GM10847 (cell line): ENCODE measurements around the gene CYB5RL.

Source experiments
- POLR2A ChIP-seq: IDR thresholded peaks from 2 replicates; pipeline ENCODE4 v1.6.1; 2011; ENCODE audit not compliant: insufficient read length; ENCODE audit errors: extremely low read depth

The CYB5RL gene

GRCh38 chr1:54230507-54231339 lies 30.9 kb upstream of the CYB5RL start:
- TF ChIP-seq POLR2A: no peak

GRCh38 chr1:54229281-54229891 lies 29.6 kb upstream of the CYB5RL start:
- TF ChIP-seq POLR2A: no peak

GRCh38 chr1:54228638-54229079 lies 28.8 kb upstream of the CYB5RL start:
- no peak for TF ChIP-seq POLR2A

- TF ChIP-seq POLR2A: no peak
Measured at GRCh38 chr1:54227891-54228310, 28.1 kb upstream of the CYB5RL start.

GRCh38 chr1:54227091-54227602 lies 27.3 kb upstream of the CYB5RL start:
- no peak for TF ChIP-seq POLR2A

- no peak for TF ChIP-seq POLR2A
Measured at GRCh38 chr1:54225986-54226559, 26.2 kb upstream of the CYB5RL start.

GRCh38 chr1:54225378-54225777 lies 25.5 kb upstream of the CYB5RL start:
- no peak for TF ChIP-seq POLR2A

- TF ChIP-seq POLR2A: no peak
Measured at GRCh38 chr1:54224233-54224632, 24.4 kb upstream of the CYB5RL start.

- no peak for TF ChIP-seq POLR2A
Measured at GRCh38 chr1:54223441-54224202, 23.8 kb upstream of the CYB5RL start.

GRCh38 chr1:54222711-54223110 lies 22.9 kb upstream of the CYB5RL start:
- no peak for TF ChIP-seq POLR2A

- TF ChIP-seq POLR2A: no peak
Measured at GRCh38 chr1:54221867-54222484, 22.1 kb upstream of the CYB5RL start.

GRCh38 chr1:54221113-54221834 lies 21.4 kb upstream of the CYB5RL start:
- no peak for TF ChIP-seq POLR2A

- TF ChIP-seq POLR2A: no peak
Measured at GRCh38 chr1:54220004-54220811, 20.4 kb upstream of the CYB5RL start.
